ENCODE data around the gene LSR.
"Not testable (repeated sequence)": the region's sequence is repeated elsewhere in the genome, so short reads cannot be mapped to it uniquely, and the experiment has no call there.

Gene LSR

DNA sequence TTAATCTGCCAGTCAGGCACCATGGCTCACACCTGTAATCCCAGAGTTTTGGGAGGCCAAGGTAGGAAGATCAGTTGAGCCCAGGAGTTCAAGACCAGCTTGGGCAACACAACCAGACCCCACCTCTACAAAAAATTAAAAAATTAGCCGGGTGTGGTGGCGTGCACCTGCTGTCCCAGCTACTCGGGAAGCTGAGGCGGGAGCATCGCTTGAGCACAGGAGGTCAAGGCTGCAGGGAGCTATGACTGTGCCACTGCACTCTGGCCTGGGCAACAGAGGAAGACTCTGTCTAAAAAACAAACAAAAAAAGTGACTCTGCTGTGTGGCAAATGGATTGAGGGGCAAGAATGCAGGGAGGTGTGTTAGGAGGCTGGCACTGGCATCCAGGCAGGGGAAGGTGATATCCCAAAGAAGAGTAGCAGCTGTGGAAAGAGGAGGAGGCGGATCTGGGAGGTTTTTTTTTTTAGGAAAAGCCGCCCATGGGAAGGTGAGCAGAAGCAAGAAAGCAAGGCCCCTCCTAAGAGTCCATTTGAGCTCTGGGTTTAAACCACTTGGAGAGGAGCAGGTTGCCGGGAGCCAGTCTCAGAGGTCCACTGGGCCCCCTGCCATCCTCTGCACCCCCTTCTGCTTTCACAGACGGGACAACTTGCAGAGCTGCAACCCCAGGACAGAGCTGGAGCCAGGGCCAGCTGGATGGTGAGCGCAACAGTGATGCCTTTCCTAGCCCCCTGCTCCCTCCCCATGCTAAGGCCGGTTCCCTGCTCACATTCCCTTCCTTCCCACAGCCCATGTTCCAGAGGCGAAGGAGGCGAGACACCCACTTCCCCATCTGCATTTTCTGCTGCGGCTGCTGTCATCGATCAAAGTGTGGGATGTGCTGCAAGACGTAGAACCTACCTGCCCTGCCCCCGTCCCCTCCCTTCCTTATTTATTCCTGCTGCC, 35.6 kb downstream of the LSR start:
- no peak for FAIRE-seq

DNA sequence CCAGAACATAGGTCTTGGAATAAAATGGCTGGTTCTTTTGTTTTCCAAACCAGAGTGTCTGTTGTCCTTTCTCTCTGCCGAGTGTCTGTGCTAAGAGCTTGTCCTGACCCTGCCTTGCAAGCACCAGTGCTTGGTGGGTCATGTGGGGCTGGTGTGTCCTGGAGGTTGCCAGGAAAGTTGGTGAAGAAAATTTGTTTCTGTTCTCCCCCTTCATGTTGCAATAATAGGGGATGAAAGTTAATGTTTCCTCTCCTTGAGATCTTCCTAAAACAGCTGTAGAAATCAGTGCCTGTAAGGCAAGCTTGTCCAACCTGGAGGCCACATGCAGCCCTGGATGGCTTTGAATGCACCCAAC, 36.3 kb downstream of the LSR start:
- FAIRE-seq (no peak), DNase-seq (ENCODE audit: low spot score) (no peak)

More for the DNA sequence above, 35.6 kb downstream of the LSR start:
- no peak for DNase-seq (ENCODE audit: low spot score)

DNA sequence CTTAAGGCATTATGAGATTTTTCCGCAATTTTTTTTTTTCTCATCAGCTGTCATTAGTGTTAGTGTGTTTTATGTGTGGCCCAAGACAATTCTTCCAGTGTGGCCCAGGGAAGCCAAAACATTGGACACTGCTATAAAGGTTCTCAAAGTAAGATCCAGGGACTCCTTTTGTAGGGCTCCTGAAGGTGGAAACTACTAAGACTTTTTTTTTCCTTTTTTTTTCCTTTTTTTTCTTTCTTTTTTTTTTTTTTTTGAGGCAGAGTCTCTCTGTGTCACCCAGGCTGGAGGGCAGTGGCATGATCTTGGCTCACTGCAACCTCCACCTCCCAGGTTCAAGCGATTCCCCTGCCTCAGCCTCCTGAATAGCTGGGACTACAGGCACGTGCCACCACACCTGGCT, 36.7 kb downstream of the LSR start:
- not testable (repeated sequence) for DNase-seq (ENCODE audit: low spot score); FAIRE-seq

DNA sequence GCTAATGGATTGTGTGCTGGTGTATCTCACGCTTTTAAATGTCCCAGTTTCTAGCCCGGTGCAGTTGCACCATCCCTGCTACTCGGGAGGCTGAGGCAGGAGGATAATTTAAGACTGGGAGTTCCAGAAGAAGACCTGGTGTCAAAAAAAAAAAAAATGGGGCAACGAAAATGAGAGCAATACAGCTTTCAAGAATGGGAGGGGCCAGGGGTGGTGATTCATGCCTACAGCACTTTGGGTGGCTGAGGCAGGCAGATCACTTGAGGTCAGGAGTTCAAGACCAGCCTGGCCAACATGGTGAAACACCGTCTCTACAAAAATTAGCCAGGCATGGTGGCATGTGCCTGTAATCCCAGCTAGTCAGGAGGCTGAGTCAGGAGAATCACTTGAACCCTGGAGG, 37.3 kb downstream of the LSR start:
- not testable (repeated sequence) for DNase-seq (ENCODE audit: low spot score); FAIRE-seq

DNA sequence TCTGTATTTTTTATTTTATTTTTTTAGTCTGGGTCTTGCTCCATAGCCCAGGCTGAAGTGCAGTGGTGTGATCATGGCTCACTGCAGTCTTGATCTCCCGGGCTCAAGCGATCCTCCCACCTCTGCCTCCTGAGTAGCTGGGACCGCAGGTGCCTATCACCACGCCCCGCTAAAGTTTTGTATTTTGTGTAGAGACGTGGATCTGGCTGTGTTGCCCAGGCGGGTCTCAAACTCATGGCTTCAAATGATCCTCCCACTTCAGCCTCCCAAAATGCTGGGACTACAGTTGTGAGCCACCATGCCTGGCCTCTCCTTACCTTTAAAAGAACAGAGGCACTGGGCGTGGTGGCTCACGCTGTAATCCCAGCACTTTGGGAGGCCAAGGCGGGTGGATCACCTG, 38.9 kb downstream of the LSR start:
- FAIRE-seq = no peak
- no peak for DNase-seq (ENCODE audit: low spot score)

DNA sequence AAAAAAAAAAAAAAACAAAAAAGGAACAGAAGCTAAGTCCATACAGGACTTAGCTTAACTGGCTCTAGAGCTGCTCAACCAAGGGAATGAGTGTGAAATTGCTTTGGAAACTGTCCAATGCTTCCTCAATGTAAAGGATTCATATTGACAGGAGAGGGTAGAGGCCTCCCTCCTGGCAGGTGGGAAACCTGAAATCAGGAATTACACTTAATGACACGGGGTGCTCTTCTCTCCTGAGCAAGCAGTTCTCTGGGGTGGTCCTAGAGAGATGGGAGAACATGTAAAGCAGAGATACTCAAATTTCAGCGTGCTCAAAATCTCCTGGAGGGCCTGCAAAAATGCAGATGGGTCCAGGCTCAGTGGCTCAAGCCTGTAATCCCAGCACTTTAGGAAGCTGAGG, 39.5 kb downstream of the LSR start:
- FAIRE-seq = no peak

DNA sequence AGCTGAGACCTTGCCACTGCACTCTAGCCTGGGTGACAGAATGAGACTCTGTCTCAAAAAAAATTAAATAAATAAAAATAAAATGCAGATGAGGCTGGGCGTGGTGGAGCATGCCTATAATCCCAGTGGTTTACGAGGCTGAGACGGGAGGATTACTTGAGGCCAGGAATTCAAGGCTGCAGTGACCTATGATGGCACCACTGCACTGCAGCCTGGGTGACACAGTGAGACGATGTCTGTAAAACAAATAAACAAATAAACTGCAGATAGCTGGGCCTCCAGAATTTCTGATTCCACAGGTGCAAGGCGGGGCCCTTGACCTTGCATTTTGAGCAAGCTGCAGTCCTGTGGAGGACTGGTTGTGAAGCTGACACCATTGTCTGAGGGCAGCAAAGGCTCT, 40.1 kb downstream of the LSR start:
- DNase-seq (ENCODE audit: low spot score) (no peak), FAIRE-seq (no peak)

More for the DNA sequence above, 39.5 kb downstream of the LSR start:
- no peak for DNase-seq (ENCODE audit: low spot score)

DNA sequence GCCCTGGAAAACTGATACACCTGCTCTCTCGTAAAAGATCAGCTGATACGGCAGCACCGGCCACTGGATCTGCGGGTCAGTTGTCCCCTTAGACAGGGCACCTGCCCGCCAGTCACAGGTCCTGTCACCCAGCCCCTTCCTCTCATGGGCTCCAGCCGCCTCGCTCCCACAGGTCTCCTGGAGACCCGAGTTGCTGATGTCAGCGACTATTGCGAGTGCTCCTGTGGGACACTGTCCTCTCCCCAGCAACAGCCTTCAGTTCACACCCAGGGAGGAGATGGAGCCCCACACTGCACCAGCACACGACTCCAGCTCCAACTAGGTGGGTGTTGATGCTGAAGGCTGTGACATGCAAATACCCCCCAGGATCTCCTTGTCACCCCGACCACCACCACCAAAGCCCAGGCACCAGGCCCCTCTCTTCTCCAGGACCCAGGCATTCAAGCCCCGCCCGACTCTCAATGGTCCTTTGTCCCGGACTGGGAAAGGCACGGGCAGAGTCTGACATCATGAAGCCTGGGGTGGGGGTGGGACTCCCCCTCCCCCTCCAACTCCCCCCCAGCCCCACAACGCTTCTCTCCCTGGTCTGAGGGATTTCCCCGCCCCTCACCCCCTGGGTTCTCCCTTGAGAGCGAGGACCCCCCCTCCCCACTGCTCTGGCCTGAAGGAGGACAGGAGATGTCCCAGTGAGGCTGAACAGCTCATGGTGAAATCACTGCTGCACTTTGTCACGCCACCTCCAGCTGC, 41.8 kb downstream of the LSR start:
- no peak for DNase-seq (ENCODE audit: low spot score)
- no peak for FAIRE-seq

DNA sequence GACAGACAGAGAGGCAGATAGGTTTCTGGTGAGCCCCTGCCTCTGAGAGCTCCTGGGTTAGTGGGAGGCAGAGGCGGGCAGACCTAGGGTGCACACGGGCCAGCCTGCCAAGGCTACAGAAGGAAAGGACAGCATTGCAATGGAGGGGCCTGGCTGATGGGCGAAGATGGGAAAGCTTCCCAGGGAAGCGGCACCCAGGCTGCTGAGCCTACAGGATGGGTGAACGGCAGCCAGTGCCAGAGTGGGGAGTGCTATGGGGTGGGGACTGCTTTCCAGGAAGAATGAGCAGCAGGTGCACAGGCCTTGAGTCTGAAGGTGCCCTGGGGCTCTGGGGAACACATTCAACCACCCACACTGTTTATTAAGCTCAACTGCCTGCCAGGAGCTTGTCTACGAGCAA, 42.5 kb downstream of the LSR start:
- no peak for FAIRE-seq
- no peak for DNase-seq (ENCODE audit: low spot score)

DNA sequence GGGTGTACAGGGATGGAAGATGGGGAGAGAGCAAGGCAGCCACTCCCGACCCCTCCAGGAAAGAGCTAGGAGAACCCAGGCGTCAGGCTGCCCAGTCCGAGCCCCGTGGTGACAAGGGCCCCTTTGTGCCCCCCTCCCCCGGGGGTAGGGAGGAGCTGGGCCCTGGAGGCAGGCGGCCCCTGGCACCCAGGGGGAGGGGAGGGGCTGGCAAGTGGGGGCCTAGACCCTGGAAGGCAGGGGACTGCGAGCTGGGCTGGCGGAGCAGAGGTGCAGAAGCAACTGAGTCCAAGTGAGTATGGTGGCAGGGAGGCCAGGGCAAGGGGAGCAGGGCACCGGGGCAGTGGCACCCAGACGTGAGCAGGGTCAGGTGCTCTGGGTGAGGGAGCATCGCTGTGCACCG, 43.1 kb downstream of the LSR start, which contains the start of gene MAG:
TSS of gene MAG (plus strand) at position 246 of the 400 bp plus-strand sequence. CDS start 3,248 bp downstream, outside the sequence.
- FAIRE-seq (no peak), DNase-seq (ENCODE audit: low spot score) (no peak)

DNA sequence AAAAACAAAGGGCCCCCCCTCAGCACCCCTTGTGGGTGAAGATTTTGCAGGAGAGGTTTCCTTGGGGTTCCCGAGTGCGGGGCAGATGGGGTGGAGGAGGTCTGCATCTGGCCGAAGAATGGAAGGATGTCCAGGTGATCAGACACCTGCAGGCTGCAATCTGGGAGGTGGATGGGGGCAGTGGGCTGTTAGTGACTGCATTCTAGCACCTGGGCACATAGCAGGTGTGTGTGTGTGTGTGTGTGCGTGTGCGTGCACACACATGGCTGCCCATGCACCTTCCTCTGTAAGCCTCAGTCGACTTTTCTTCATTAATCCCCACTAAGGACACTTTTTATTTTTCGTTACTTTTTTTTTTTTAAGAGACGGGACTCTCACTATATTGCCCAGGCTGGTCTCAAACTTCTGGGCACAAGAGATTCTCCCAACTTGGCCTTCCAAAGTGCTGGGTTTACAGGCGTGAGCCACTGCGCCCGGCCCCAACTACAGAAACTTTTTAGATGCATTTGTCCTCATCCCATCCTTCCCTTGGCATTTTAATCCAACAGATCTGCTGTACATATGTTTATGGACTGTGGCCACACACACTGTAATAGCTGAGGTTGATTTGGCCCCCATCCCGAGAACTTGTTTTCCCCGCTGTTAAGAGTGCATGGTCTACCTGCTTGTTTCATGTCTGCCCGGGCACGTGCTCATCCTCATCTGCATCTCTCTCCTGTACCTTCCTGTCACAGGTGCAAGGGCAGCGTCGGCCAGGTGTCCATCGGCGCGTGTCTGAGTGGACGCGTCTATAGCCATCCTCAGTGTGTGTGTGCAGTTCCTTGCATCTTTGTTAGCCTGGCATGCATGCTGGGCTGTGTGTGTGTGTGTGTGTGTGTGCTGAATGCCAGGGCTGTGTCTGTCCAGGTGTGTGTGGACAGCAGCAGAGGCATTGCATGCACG, 43.9 kb downstream of the LSR start:
- no peak for DNase-seq (ENCODE audit: low spot score)
- FAIRE-seq = no peak

DNA sequence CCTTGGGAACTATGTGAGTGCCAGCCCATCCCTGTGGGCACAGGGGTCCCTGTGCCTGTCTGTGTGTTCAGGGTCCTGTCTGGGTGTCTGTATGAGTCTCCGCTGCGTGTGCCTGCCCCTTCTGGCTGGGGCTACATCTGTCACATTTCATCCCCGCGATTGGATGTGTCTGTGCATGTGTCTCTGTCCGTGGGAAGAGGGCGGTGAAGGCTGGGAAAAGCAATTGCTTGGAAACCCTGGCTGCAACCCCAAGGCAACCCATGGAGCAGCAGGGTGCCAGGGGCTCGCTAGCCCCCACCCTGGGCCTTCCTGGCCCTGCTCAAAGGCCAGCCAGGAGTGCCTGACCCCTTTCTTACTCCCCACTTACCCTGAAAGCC, 44.5 kb downstream of the LSR start:
- DNase-seq (ENCODE audit: low spot score) = no peak
- no peak for FAIRE-seq

DNA sequence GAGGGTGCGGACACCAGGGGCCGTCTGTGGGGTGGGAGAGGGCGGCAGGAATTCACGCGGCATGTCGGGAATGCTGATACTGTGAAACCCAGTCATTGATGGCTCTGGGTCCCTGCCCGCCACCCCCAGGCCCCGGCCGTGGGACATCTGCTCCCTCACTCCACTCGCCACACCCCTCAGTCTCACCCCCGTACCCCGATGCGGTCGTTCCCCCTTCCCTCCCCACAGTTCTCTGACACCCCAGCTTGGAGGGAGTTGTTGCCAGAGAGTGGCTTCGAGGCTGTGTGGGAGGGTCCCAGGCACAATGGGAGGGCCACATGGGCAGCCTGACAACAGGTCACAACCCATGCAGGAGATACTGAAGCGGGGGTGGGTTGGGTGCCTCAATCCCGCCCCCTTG, 45.0 kb downstream of the LSR start:
- FAIRE-seq = no peak
- no peak for DNase-seq (ENCODE audit: low spot score)

DNA sequence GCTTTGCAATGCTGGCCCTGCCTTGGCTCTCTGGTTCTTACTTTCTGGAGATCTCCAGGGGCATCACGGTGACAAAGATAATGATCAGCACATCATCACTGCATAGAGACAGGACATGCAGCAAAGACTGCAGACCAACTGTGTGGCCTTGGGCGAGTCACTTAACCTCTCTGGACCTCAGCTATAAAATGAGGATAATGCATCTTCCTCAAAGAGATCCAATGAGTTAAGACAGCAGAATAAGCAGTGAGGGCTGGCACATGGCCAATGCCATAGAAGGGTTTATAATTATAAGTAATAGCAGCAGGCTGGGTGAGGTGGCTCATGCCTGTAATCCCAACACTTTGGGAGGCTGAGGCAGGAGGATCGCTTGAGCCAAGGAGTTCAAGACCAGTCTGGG, 45.5 kb downstream of the LSR start:
- DNase-seq (ENCODE audit: low spot score) = no peak
- no peak for FAIRE-seq

DNA sequence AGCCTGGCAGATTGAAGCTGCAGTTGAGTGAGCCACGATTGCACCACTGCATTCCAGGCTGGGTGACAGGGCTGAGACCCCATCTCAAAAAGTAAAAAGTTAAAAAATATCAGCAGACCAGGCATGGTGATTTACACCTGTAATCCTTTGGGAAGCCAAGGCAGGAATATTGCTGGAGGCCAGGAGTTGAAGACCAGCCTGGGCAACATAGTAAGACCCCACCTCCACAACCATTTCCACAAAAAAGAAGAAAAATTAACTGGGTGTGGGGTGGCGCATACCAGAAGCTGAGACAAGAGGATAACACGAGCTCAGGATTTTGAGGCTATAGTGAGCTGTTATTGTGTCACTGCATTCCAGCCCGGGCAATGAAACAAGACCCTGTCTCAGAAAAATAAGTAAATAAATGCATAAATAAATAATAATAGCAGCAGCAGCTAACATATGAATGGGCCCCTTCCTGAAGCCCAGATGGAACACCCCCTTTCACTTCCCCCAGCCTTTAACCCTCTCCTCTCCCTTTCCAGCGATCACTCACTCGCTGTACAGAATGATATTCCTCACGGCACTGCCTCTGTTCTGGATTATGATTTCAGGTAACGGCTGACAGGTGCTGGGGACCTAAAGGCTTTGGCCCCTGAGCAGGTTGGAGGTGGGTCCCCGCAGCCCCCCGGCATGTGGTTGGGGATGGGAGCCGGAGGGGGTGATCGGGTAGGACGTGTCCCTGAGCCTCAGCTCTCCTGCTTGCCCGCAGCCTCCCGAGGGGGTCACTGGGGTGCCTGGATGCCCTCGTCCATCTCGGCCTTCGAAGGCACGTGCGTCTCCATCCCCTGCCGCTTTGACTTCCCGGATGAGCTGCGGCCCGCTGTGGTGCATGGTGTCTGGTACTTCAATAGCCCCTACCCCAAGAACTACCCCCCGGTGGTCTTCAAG, 46.3 kb downstream of the LSR start:
- FAIRE-seq (no peak), DNase-seq (ENCODE audit: low spot score) (no peak)

DNA sequence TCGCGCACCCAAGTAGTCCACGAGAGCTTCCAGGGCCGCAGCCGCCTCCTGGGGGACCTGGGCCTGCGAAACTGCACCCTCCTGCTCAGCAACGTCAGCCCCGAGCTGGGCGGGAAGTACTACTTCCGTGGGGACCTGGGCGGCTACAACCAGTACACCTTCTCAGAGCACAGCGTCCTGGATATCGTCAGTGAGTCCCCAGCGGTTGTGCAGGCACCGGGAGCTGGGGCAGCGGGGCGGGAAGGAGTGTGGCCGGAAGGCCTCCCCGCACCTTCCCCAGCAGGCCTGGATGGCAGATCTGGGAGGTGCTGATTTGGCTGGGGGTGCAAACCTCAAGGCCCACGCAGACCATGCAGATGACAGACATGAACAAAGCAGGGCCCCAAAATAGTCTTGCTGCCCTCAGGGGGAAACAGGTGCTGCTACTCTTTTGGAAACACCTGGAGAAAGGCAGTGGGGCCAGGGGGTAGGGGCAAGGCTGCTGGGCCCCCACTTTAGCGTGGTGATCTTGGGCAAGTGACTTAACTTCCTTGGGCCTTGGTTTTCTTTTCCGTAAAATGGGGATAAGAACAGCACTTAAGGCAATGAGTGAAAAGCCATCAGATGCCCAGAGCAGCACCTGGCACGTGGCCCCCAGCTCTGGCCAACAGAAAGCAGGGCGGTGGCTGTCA, 47.1 kb downstream of the LSR start:
- no peak for FAIRE-seq
- DNase-seq (ENCODE audit: low spot score) = no peak

DNA sequence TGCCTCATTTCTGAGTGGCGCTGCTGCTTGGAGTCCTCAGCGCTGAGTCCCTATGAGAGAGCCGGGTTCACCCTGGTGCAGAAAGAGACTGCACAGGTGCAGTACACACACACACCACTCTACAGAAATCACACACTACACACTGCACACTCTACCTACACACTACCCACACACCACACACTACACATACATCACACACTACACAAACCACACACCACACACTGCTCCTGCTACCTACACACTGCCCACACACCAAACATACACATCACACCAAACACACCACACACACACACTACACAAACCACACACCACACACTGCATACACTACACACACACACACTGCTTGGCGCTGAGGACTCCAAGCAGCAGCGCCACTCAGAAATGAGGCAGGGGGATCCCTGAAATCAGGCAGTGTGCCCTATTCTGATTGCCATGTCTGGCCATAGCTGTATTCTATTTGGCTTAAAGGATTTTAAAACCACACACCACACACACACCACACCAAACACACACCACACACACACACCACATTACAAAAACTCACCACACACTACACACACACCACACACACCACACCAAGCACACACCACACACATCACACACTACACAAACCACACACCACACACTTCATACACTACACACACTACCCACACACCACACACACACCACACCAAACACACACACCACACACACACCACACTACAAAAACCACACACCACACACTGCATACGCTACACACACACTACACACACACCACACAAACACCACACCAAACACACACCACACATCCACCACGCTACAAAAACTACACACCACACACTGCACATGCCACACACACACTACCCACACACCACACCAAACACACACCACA, 48.1 kb downstream of the LSR start:
- no peak for DNase-seq (ENCODE audit: low spot score)
- FAIRE-seq = peak; percentile 98

DNA sequence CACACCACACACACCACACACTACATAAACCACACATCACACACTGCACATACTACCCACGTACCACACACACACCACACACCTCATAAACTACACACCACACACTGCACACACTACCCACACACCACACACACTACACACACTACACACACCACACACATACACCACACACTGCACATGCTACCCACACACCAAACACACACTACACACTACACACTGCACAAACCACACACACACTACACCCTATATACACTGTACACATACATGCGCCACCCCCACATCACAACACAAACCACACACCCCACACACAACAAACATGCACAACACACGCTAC, 48.7 kb downstream of the LSR start:
- DNase-seq (ENCODE audit: low spot score) (no peak), FAIRE-seq (no peak)

DNA sequence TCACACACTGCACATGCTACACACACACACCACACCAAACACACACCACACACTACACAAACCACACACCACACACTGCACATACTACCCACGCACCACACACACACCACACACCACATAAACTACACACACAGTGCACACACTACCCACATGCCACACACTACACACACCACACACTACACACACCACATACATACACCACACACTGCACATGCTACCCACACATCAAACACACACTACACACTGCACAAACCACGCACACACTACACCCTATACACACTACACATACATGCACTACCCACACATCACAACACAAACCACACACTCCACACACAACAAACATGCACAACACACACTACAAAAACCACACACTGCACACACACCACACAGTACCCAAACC, 49.1 kb downstream of the LSR start:
- DNase-seq (ENCODE audit: low spot score) = no peak
- no peak for FAIRE-seq

All from urothelium cell line (cell line).